Thyroid gland (tissue), 4 donors: ENCODE results near the gene C10orf53.

Experiments
- POLR2A ChIP-seq, 2 donors: fragments of 450-650 bp; IDR thresholded peaks; one replicate each; pipeline ENCODE4 v1.6.1; 2017; ENCODE audit warnings: antibody characterized with exemption in 2 of 2, mild to moderate bottlenecking in 2 of 2, moderate library complexity in 1 of 2
- TF ChIP-seq, protein P1 (sequence below), 6 experiments: fragments of 200-600 bp in 3 of 6; fragments of 450-650 bp in 3 of 6; sonication (generic) in 3 of 6; IDR thresholded peaks; one replicate each; pipeline ENCODE4 v1.5.1; 2016 to 2019; ENCODE audit warnings: antibody characterized with exemption in 6 of 6, mild to moderate bottlenecking in 2 of 6, inconsistent platforms in 1 of 6, moderate library complexity in 1 of 6

DNA sequence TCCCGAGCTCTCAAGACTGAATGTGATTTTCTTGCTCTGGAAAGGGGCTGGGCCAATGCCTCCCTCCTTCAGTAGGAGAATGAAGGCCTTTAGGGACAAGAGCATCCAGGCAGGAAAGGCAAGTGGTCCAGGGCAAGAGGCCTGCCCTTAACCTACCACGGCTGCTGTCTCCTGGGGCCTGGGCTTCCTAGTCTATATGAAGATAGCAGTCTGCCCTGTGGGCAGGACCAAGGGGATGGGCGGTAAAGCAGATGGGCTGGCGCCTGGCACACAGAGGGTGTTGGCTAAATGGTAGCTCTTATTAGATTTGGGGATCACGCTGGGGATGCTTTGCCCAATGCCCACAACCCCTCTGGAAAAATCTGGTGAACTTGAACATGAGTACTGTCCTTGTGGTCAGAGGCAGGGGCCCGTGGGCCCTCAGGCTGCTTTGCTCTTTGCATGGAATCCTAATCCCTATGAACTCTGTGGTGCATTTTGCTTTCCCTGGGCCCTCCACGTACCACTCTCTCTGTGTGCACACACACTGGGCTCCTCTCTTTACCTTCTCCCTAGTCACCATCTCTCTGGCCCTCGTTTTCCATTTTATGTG lies 45.3 kb upstream of the C10orf53 start:
- TF ChIP-seq, protein P1, sequence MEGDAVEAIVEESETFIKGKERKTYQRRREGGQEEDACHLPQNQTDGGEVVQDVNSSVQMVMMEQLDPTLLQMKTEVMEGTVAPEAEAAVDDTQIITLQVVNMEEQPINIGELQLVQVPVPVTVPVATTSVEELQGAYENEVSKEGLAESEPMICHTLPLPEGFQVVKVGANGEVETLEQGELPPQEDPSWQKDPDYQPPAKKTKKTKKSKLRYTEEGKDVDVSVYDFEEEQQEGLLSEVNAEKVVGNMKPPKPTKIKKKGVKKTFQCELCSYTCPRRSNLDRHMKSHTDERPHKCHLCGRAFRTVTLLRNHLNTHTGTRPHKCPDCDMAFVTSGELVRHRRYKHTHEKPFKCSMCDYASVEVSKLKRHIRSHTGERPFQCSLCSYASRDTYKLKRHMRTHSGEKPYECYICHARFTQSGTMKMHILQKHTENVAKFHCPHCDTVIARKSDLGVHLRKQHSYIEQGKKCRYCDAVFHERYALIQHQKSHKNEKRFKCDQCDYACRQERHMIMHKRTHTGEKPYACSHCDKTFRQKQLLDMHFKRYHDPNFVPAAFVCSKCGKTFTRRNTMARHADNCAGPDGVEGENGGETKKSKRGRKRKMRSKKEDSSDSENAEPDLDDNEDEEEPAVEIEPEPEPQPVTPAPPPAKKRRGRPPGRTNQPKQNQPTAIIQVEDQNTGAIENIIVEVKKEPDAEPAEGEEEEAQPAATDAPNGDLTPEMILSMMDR (IDR thresholded peaks at IDR 0.05): no peak
- TF ChIP-seq POLR2A (IDR thresholded peaks at IDR 0.05): no peak
